Esophagus squamous epithelium (tissue), 5 donors: ENCODE results near the gene ZNF92. TPM values are rescaled to one million over a fixed set of nuclear protein-coding genes. Genes with fewer than 3 reads are reported as not detected.

Experiments
- DNase-seq: peaks from one replicate; lab custom pipeline; 2025; lab: John Stamatoyannopoulos, UW
- H3K27ac ChIP-seq, 4 donors: fragments of 200-600 bp; sonication (generic); one replicate each; pipeline ENCODE4 v1.5.1; 2016 to 2019; ENCODE audit warnings: mild to moderate bottlenecking in 1 of 4
- H3K27me3 ChIP-seq, 4 donors: fragments of 200-600 bp; sonication (generic); 1 replicate in 3 of 4; 2 replicates in 1 of 4; pipeline versions ENCODE4 v1.5.1 to v1.6.0; 2017 to 2021; ENCODE audit warnings: antibody characterized with exemption in 1 of 4
- H3K36me3 ChIP-seq, 3 donors: fragments of 200-600 bp; sonication (generic); one replicate each; pipeline ENCODE4 v1.5.1; 2016 to 2019
- H3K4me1 ChIP-seq, 3 donors: fragments of 200-600 bp; sonication (generic); one replicate each; pipeline ENCODE4 v1.5.1; 2017 to 2019
- H3K4me3 ChIP-seq, 4 donors: fragments of 200-600 bp; sonication (generic); 1 replicate in 3 of 4; 2 replicates in 1 of 4; pipeline ENCODE4 v1.5.1; 2016 to 2019; ENCODE audit warnings: mild to moderate bottlenecking in 2 of 4, moderate library complexity in 1 of 4
- H3K9me3 ChIP-seq, 3 donors: fragments of 200-600 bp; sonication (generic); one replicate each; pipeline ENCODE4 v1.5.1; 2016 to 2019
- POLR2A ChIP-seq, 4 donors: fragments of 450-650 bp; IDR thresholded peaks; one replicate each; pipeline ENCODE4 v1.6.1; 2017; ENCODE audit warnings: antibody characterized with exemption in 4 of 4, mild to moderate bottlenecking in 4 of 4, moderate library complexity in 3 of 4
- WGBS, 2 donors: methylation state at CpG; one replicate each; pipeline ENCODE4 v1.1.5; 2018; 5-methylcytosine and 5-hydroxymethylcytosine counted together
- intact Hi-C: fragments of 100-400 bp; cut with DNase I; formaldehyde crosslinking; loops from one replicate; pipeline ENCODE4 v1.15.0; 2022
- total RNA-seq, 4 donors: library from RNA; depleted of rRNA; stranded (reverse); fragments of >200 nt; gene quantifications; one replicate each; pipeline ENCODE4 v1.1.0, GENCODE V29; 2016
- TF ChIP-seq, protein P1 (sequence below), 6 experiments: fragments of 450-650 bp in 4 of 6; fragments of 200-600 bp in 2 of 6; sonication (generic) in 2 of 6; IDR thresholded peaks; one replicate each; pipeline ENCODE4 v1.5.1; 2016 to 2019; ENCODE audit warnings: antibody characterized with exemption in 6 of 6, mild to moderate bottlenecking in 4 of 6, moderate library complexity in 4 of 6
- donor health status: DM: yes; HTN: yes; CAD: no.

ZNF92 gene
- total RNA-seq, 4 donors from 2014 or later = 6.2 to 7.5 (median 6.5) TPM

DNA sequence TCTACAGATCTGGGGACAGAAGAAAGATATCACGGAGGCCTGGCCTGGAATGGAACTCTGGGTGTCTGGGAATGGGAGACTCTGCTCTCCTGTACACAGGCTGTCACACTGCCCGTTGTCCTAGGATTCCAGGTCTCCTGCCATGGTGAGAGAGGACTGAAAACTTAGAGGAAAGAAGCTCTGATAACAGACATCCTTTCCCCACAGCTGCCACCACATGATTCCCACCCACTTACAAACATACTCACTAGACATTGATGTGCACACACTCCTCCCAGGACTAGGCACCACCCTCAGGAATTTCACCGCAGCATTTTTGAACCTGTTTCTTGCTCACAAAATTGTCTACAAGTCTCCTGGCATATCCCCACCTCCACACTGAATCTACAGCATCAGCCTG, 5.7 kb downstream of the ZNF92 start:
- no peak for TF ChIP-seq POLR2A (IDR thresholded peaks at IDR 0.05)
- TF ChIP-seq, protein P1, sequence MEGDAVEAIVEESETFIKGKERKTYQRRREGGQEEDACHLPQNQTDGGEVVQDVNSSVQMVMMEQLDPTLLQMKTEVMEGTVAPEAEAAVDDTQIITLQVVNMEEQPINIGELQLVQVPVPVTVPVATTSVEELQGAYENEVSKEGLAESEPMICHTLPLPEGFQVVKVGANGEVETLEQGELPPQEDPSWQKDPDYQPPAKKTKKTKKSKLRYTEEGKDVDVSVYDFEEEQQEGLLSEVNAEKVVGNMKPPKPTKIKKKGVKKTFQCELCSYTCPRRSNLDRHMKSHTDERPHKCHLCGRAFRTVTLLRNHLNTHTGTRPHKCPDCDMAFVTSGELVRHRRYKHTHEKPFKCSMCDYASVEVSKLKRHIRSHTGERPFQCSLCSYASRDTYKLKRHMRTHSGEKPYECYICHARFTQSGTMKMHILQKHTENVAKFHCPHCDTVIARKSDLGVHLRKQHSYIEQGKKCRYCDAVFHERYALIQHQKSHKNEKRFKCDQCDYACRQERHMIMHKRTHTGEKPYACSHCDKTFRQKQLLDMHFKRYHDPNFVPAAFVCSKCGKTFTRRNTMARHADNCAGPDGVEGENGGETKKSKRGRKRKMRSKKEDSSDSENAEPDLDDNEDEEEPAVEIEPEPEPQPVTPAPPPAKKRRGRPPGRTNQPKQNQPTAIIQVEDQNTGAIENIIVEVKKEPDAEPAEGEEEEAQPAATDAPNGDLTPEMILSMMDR (IDR thresholded peaks at IDR 0.05) = no peak
- no peaks in the 10 kb centered on the region for H3K27me3 ChIP-seq
- no peak overlapping the region for H3K4me3 ChIP-seq
- H3K9me3 ChIP-seq = no peaks in the 10 kb centered on the region
- intact Hi-C loops = no loop called here
- H3K27ac ChIP-seq = no peak overlapping the region
- H3K36me3 ChIP-seq = peaks cover 0 to 27% (median 0%) of the 10 kb centered on the region in 3 donors
- H3K4me1 ChIP-seq = peaks cover 0 to 28% (median 11%) of the 10 kb centered on the region in 3 donors
- no peak for DNase-seq
- WGBS, 2 donors = 55 to 64% methylated on average over 3 of the region's 3 CpGs

DNA sequence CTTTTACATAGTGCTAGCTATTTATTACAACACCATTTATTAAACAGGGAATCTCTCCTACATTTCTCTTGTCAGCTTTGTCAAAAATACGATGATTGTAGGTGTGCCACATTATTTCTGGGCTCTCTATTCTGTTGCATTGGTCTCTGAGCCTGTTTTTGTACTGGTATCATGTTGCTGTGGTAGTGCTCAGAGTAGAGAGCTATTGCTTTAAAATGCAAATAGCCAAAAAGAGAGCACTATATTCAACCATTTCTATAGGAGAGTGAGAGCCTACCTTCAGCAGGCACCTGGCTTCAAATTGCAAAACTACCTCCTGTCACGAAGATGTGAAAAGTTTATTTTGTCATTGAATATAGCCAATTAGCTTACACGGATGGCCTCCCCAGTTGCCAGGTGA, 8.1 kb downstream of the ZNF92 start:
- no peak overlapping the region for H3K4me3 ChIP-seq
- peaks cover 0 to 30% (median 0%) of the 10 kb centered on the region in 3 donors for H3K36me3 ChIP-seq
- H3K4me1 ChIP-seq = peaks cover 0 to 7% (median 0%) of the 10 kb centered on the region in 3 donors
- 81 to 83% methylated on average over 3 of the region's 3 CpGs for WGBS, 2 donors
- DNase-seq = no peak
- TF ChIP-seq POLR2A (IDR thresholded peaks at IDR 0.05) = no peak
- TF ChIP-seq, protein P1 (IDR thresholded peaks at IDR 0.05) = no peak
- intact Hi-C loops = no loop called here
- H3K27me3 ChIP-seq = no peaks in the 10 kb centered on the region
- no peak overlapping the region for H3K27ac ChIP-seq
- H3K9me3 ChIP-seq = no peaks in the 10 kb centered on the region

DNA sequence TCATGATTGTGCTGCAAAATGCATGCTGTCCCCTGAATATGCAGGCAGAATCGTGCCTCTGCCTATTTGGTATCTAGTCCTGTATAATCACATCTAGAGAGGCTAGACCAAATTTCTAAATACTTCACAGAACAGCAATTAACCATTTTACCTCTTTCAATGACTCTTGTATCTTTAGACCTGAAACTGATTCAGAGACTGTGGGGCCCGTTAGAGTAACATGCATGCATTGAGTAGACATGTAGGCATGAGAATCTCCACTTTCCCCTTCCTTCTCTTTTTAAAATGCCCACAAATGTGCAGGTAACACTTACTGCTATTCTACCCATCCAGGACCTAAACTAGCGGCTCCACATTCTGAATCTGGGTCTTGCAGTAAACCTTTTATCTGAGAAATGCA, 8.8 kb downstream of the ZNF92 start:
- no peak overlapping the region for H3K27ac ChIP-seq
- no peaks in the 10 kb centered on the region for H3K27me3 ChIP-seq
- WGBS, 2 donors = 84 to 90% methylated on average over 3 of the region's 3 CpGs
- H3K4me1 ChIP-seq = peaks cover 0 to 7% (median 0%) of the 10 kb centered on the region in 3 donors
- TF ChIP-seq, protein P1 (IDR thresholded peaks at IDR 0.05) = no peak
- TF ChIP-seq POLR2A (IDR thresholded peaks at IDR 0.05) = no peak
- H3K4me3 ChIP-seq = no peak overlapping the region
- no peaks in the 10 kb centered on the region for H3K9me3 ChIP-seq
- intact Hi-C loops = no loop called here
- peaks cover 0 to 29% (median 0%) of the 10 kb centered on the region in 3 donors for H3K36me3 ChIP-seq
- no peak for DNase-seq

DNA sequence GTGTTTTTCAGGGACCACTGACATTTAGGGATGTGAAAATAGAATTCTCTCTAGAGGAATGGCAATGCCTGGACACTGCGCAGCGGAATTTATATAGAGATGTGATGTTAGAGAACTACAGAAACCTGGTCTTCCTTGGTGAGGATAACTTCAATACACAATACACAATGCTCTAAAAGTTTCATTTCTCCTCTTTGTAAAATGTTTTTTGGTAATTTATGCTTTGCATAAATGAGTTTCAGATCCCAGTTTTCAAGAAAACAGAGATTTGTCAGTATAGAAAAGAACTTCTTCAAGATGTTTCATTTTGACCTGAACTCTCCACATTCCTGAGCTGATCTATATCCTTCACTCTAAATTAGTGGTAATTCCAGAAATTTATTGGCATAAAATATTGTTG, 14.2 kb downstream of the ZNF92 start:
- H3K4me3 ChIP-seq = no peak overlapping the region
- WGBS, 2 donors = 90 to 91% methylated on average over 2 of the region's 2 CpGs
- H3K36me3 ChIP-seq = peaks cover 0 to 67% (median 0%) of the 10 kb centered on the region in 3 donors
- intact Hi-C loops = no loop called here
- no peak for TF ChIP-seq POLR2A (IDR thresholded peaks at IDR 0.05)
- TF ChIP-seq, protein P1 (IDR thresholded peaks at IDR 0.05) = no peak
- no peaks in the 10 kb centered on the region for H3K9me3 ChIP-seq
- H3K27me3 ChIP-seq = no peaks in the 10 kb centered on the region
- H3K27ac ChIP-seq = no peak overlapping the region
- no peaks in the 10 kb centered on the region for H3K4me1 ChIP-seq
- no peak for DNase-seq

DNA sequence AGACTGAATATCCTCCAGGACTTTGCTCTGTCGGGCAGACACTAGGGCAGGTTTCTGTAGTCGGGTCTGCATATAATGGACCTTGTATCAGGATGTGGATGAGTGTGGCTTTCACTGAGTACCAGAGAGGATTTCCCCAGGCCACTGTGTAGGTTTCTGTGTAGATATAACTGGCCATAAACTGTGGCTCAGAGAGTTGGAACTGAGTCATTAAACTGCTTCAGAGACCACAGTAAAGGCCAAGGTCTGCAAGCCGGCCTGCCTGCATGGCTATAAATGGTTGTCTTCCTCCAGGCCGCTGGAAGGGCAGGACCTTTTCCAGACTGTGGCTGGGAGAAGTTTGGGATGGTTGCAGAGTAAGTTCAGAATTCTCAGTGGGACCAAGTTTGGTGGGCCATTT, 16.9 kb downstream of the ZNF92 start:
- WGBS, 2 donors = 89 to 96% methylated on average over 3 of the region's 4 CpGs
- Histone ChIP-seq H3K27ac (no peak overlapping the region), H3K4me1 (no peaks in the 10 kb centered on the region), H3K4me3 (no peak overlapping the region), H3K9me3 (no peaks in the 10 kb centered on the region), H3K27me3 (no peaks in the 10 kb centered on the region), H3K36me3 (peaks cover 0 to 76% (median 0%) of the 10 kb centered on the region in 3 donors)
- TF ChIP-seq, protein P1 (IDR thresholded peaks at IDR 0.05) = no peak
- TF ChIP-seq POLR2A (IDR thresholded peaks at IDR 0.05) = no peak
- intact Hi-C loops = no loop called here
- no peak for DNase-seq
